Body of pancreas (tissue), 4 donors: ENCODE results near the gene CAMKMT. TPM values are rescaled to one million over a fixed set of nuclear protein-coding genes. Genes with fewer than 3 reads are reported as not detected.

Experiments
- ATAC-seq: fragments of 150-250 bp; one replicate; pipeline ENCODE4 v1.9.1; 2016
- DNase-seq, 4 donors: peaks; one replicate each; pipeline ENCODE4 v3.0.0-alpha.2; 2019
- H3K27ac ChIP-seq, 4 donors: fragments of 200-600 bp; sonication (generic); 1 replicate in 3 of 4; 2 replicates in 1 of 4; pipeline versions ENCODE4 v1.5.1 to v1.6.1; 2016 to 2019; ENCODE audit warnings: mild to moderate bottlenecking in 1 of 4, mixed read lengths in 1 of 4, moderate library complexity in 1 of 4
- H3K27me3 ChIP-seq, 2 donors: fragments of 200-600 bp; sonication (generic); one replicate each; pipeline ENCODE4 v1.6.0; 2016; ENCODE audit warnings: mild to moderate bottlenecking in 1 of 2
- H3K36me3 ChIP-seq, 2 donors: fragments of 200-600 bp; sonication (generic); replicated peaks in 1 of 2; 2 replicates each; pipeline ENCODE4 v1.5.1; 2016; ENCODE audit warnings: low read depth in 2 of 2; ENCODE audit not compliant: insufficient read depth in 1 of 2
- H3K4me1 ChIP-seq: fragments of 200-600 bp; sonication (generic); one replicate; pipeline ENCODE4 v1.6.0; 2016
- H3K4me3 ChIP-seq, 2 donors: fragments of 200-600 bp; sonication (generic); 1 replicate in 1 of 2; 2 replicates in 1 of 2; pipeline ENCODE4 v1.5.1; 2016 to 2019
- H3K9me3 ChIP-seq, 3 donors: fragments of 200-600 bp; sonication (generic); 1 replicate in 2 of 3; 2 replicates in 1 of 3; pipeline ENCODE4 v1.5.1; 2016
- CTCF ChIP-seq, 7 experiments: fragments of 450-650 bp in 4 of 7; fragments of 200-600 bp in 3 of 7; sonication (generic) in 3 of 7; IDR thresholded peaks; one replicate each; pipeline ENCODE4 v1.5.1; 2016 to 2019; ENCODE audit warnings: antibody characterized with exemption in 7 of 7
- POLR2A ChIP-seq, 3 donors: fragments of 450-650 bp; IDR thresholded peaks; one replicate each; pipeline ENCODE4 v1.6.1; 2016; ENCODE audit warnings: antibody characterized with exemption in 3 of 3, mild to moderate bottlenecking in 2 of 3
- WGBS, 2 donors: methylation state at CpG; one replicate each; pipeline ENCODE4 v1.1.5; 2017; 5-methylcytosine and 5-hydroxymethylcytosine counted together
- intact Hi-C: fragments of 100-400 bp; cut with DNase I; formaldehyde crosslinking; loops from one replicate; pipeline ENCODE4 v1.15.1; 2023
- total RNA-seq, 2 donors: library from RNA; depleted of rRNA; stranded (reverse); fragments of >200 nt; gene quantifications; one replicate each; pipeline ENCODE4 v1.1.0, GENCODE V29; 2016

CAMKMT gene
- total RNA-seq, 2 donors from 2014 or later = 18.4 to 23.4 TPM

- H3K9me3 ChIP-seq = no peaks in the 10 kb centered on the region
- ATAC-seq = no peak
- intact Hi-C loops = no loop called here
- DNase-seq = no peak
- H3K36me3 ChIP-seq = no peaks in the 10 kb centered on the region
- H3K4me3 ChIP-seq = no peak overlapping the region
- TF ChIP-seq CTCF (IDR thresholded peaks at IDR 0.05) = no peak
- no peak for TF ChIP-seq POLR2A (IDR thresholded peaks at IDR 0.05)
- H3K4me1 ChIP-seq = no peaks in the 10 kb centered on the region
- H3K27me3 ChIP-seq = no peaks in the 10 kb centered on the region
- 63 to 69% methylated on average over 12 of the region's 12 CpGs for WGBS, 2 donors
- H3K27ac ChIP-seq = no peak overlapping the region
These were observed 383.5 kb downstream of the CAMKMT start for GRCh38 chr2:44744961-44745892.

- Histone ChIP-seq H3K4me1 (no peaks in the 10 kb centered on the region), H3K36me3 (no peaks in the 10 kb centered on the region), H3K27me3 (no peaks in the 10 kb centered on the region), H3K27ac (no peak overlapping the region), H3K9me3 (no peaks in the 10 kb centered on the region), H3K4me3 (no peak overlapping the region)
- TF ChIP-seq CTCF (IDR thresholded peaks at IDR 0.05) (no peak), POLR2A (IDR thresholded peaks at IDR 0.05) (no peak)
- no peak for ATAC-seq
- WGBS, 2 donors = 58 to 83% methylated on average over 4 of the region's 4 CpGs
- intact Hi-C loops = no loop called here
- DNase-seq = no peak
These were observed 384.4 kb downstream of the CAMKMT start for GRCh38 chr2:44745922-44746766.

GRCh38 chr2:44746856-44747615 is 385.3 kb downstream of the CAMKMT start:
- H3K4me3 ChIP-seq = no peak overlapping the region
- no peak for ATAC-seq
- TF ChIP-seq CTCF (IDR thresholded peaks at IDR 0.05) = no peak
- TF ChIP-seq POLR2A (IDR thresholded peaks at IDR 0.05) = no peak
- no peaks in the 10 kb centered on the region for H3K4me1 ChIP-seq
- H3K9me3 ChIP-seq = no peaks in the 10 kb centered on the region
- WGBS, 2 donors = 78 to 82% methylated on average over 8 of the region's 8 CpGs
- no peaks in the 10 kb centered on the region for H3K36me3 ChIP-seq
- H3K27ac ChIP-seq = no peak overlapping the region
- intact Hi-C loops = no loop called here
- no peaks in the 10 kb centered on the region for H3K27me3 ChIP-seq
- no peak for DNase-seq

GRCh38 chr2:44747794-44748193 is 386.0 kb downstream of the CAMKMT start:
- Histone ChIP-seq H3K27ac (no peak overlapping the region), H3K4me1 (no peaks in the 10 kb centered on the region), H3K36me3 (no peaks in the 10 kb centered on the region), H3K4me3 (no peak overlapping the region), H3K27me3 (no peaks in the 10 kb centered on the region), H3K9me3 (no peaks in the 10 kb centered on the region)
- no peak for ATAC-seq
- TF ChIP-seq CTCF (IDR thresholded peaks at IDR 0.05) = no peak
- TF ChIP-seq POLR2A (IDR thresholded peaks at IDR 0.05) = no peak
- intact Hi-C loops = no loop called here
- no peak for DNase-seq
